GM19395 (cell line): ENCODE data around the gene RHBG.
A peak's percentile ranks its signal among the peaks of the same experiment; 100 is the strongest.

Source experiments
- ATAC-seq: cut with Tn5 transposase; IDR thresholded peaks from one replicate; pipeline ENCODE4 v1.9.1; 2021; ENCODE audit warnings: mild to moderate bottlenecking, moderate library complexity; ENCODE audit not compliant: unreplicated experiment

RHBG gene

GRCh38 chr1:156402331-156403020 is 33.5 kb downstream of the RHBG start:
- no peak for ATAC-seq

DNA sequence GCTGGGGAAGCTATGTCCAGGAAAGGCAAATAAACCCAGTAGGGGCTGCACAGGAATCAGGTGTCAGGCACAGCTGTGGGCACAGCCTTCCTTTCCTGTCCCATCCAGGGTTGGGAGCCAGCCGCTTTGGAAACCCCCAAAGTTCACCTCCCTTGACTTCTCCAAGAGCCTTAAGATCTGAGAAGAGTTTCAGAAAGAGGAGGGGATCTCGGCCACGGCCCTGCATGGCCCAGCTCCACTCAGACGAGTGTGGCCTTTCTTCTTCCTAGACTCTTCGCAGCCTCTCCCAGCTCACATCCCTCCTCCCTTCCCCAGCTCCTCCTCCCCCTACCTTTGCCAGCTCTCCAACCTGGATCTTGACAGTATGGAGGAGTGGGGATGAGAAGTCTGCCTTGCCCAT is 36.7 kb downstream of the RHBG start:
- ATAC-seq: no peak

GRCh38 chr1:156406251-156406650 is 37.2 kb downstream of the RHBG start:
- ATAC-seq: no peak

DNA sequence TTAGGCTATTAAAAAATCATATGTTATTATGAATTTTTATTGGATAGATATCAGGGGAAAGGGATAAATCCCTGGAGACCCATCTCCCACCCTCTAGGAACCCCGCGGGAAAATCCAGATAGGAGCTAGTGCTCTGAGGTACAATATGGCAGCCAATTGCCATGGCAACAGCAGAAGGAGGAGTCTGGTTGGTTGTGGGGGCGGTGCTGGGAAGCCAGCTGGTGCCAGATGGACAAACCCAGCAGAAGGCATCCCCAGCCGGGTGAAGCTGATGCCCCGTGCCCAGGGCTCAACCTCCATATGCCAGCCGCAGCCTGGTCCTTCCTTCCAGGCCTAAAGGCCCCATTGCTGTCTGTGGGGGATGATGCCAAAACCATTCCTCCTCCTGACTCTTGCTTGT is 38.3 kb downstream of the RHBG start:
- no peak for ATAC-seq

- no peak for ATAC-seq
Measured at GRCh38 chr1:156407760-156408159, 38.7 kb downstream of the RHBG start.

DNA sequence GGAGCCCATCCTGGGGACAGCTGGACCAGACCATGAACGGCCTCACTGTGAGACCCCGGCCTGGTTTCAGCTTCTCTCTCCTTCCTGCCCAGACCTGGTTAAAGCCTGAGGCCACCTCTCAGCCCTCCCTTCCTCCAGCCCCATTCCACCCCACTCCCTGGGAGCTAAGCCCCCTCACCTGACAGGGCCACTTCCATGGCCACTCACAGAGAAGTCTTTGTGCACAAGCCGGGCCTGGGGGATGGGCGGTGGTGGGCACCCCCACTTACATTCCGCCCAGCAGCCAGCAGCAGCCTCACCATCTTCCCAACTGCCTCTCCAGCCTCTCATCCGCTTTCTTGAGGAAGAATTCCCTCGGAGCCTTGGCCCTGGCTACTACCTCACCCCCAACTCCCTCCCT is 40.4 kb downstream of the RHBG start:
- no peak for ATAC-seq

- no peak for ATAC-seq
Measured at GRCh38 chr1:156410238-156410637, 41.2 kb downstream of the RHBG start.

GRCh38 chr1:156410740-156411139 is 41.7 kb downstream of the RHBG start:
- ATAC-seq: no peak

DNA sequence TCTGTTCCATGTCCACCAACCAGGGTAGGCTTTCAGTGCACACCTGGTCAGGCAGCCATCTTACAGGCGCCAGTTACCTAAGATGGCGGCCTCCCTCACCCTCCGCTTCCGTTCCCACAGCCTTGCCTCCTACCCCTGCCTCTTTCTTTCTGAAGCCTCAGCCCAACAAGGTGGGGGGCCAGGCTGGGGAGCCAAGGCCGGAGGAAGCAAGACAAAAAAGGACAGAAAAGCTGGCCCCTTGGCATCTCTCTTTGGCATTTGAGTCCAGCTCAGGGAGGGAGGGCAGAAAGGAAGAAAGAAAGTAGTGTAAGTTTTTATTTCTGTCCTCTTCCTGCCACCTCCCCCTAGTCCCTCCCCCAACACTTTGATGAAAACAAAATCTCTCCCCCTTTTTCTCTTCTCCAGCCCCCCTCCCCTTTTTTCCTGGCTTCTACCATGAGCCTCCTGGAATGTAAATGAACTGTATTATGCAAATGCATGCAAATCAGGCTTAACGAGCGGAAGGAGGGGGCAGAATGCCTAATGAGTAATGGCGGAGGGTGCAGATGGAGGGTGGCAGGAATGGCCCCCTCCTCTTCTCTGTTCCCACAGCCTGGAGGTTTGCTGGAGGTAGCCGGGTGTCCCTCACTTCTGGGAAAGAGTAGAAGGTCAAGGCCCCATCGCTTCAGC is 43.8 kb downstream of the RHBG start:
- ATAC-seq: no peak

DNA sequence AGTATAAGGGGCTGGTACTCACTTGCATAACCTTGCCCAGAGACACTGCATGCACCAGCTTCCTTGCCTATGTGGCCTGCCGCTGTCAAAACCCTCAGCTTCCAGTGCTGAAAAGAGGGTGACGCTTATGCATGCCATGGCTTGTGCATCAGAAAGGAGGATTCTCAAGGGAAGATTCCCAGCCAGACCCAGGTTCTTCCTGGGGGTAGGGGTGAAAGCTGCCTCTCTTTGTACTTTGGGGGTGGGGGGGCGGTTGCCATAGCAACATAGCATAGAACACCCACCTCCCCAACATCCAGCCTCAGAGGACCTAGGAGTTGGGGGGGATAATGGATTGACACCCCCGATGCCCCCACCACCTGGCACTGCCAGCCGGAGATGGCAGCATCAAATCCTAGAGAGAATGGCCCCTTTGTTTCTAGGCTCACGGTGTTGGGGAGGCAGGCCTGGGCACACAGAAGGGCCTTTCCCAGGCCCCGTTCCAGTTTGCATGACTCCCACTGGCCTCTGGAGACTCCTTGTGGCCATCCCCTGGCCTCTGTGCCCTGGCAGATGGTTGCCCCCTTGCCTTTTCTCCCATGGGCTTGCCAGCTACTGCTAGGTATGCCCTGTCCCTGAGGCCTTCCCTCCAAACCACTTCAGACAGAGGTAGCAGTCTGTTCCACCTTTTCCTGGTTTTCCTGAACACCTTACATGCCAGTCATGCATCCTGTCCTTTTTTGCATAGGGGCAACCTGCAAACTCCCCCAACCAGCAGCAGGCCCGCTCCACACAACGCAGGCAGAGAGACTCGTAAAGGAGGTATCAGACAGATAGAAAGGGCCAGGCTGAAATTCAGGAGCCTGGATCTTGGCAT is 44.6 kb downstream of the RHBG start:
- no peak for ATAC-seq

GRCh38 chr1:156414461-156415064 is 45.6 kb downstream of the RHBG start:
- no peak for ATAC-seq

DNA sequence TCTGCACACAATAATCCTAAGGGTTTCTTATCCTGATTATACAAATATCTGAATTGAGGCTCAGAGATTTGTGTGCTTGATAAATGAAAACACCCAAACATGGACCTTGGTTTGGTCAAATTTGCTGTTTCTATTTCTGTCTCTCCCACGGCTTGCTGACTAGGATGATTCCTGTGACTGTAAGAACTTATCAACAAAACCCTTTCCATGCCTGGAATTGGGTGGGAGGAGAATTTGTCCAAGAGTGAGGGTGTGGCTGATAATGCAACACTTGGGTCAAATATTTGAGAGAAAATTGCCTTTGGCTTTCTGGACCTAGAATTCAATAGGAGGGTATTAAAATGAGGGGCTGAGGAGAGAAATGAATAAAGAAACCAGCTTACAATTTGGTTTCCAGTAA is 48.0 kb downstream of the RHBG start:
- no peak for ATAC-seq

GRCh38 chr1:156417401-156418020 is 48.5 kb downstream of the RHBG start:
- no peak for ATAC-seq

GRCh38 chr1:156418416-156419070 is 49.5 kb downstream of the RHBG start:
- no peak for ATAC-seq

- ATAC-seq: no peak
Measured at GRCh38 chr1:156419854-156420204, 50.8 kb downstream of the RHBG start.

GRCh38 chr1:156420205-156421061 is 51.4 kb downstream of the RHBG start:
- ATAC-seq: no peak

DNA sequence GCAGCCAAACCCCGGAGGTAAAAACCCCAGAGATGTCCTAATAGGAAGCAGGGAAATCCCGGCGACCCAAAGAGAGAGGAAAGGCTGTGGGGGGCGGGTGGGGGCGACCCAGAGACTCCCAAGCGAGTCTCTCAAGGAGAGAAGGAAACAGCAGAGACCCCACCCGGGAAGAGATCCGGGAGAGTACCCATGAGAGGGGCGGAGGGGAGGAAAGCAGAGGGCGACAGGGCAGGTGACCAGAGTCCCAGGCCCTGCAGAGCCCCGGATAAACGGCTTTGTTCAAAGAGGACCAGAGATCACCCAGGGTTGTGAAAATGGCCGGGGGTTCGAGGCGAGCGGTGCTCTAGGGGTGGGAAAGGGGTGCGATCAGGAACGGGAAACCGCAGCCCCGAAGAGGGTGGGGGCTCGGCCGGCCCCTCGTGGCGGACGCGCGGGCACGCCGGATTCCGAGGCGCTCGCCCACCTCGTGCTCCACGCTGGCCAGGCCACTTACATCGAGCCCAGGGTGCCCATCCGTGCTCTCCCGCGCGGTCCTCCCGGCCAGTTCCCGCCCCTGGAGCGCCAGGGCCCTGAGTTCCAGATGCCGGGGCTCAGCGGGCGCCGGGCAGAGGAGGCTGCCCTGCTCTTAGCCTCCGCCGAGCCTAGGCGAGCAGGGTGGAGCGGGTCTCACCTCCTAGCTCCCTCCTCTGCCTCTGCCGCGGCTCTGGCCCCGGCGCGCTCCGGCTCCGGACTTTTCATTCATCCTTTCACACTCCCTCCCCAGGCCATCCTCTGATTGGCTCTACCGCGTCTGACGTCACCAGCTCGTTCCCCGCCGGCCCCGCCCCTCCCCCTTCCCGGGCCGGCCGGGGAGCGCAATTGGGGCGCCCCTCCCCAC is 52.3 kb downstream of the RHBG start:
- peak; percentile 75 for ATAC-seq

GRCh38 chr1:156421939-156422601 is 53.1 kb downstream of the RHBG start:
- ATAC-seq: no peak
